Tracheal epithelial cell (primary cell): ENCODE results near the gene CDH10. TPM values are rescaled to one million over a fixed set of nuclear protein-coding genes. Genes with fewer than 3 reads are reported as not detected.

Experiments used
- total RNA-seq: library from RNA; depleted of rRNA; stranded (reverse); fragments of >200 nt; gene quantifications from 2 replicates; pipeline ENCODE4 v1.2.1, GENCODE V29; 2014

CDH10 gene
- not detected in 2 replicates for total RNA-seq

DNA sequence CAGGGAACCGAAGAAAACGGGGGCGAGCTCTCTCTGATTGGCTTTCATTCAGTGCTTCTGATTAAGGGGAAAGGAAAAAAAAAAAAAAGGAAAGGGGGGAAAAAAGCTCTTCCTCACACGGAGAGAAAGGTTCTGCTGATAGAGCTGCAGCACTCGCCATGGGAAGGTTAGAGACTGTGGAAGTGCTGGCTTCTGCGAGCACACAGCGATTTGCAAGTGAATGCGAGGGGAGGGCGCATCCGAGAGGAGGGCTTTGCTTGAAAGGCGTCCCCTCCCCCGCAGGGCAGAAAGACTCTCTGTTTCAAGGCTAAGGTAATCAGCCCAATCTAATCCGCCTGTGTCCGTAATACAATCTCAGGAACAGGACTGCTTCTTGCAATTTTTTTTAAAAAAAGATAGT is at the start of gene CDH10:
CDH10 (minus strand) TSS at position 218 of the 400 bp plus-strand sequence. CDS start 51,488 bp downstream, outside the sequence.

